Measurements from ENCODE around the gene ITGA3. TPM values are rescaled to one million over a fixed set of nuclear protein-coding genes. Genes with fewer than 3 reads are reported as not detected.
A peak's percentile ranks its signal among the peaks of the same experiment; 100 is the strongest.

The ITGA3 gene
- total RNA-seq, 4 donors from 2014 or later = 38.9 to 96.7 (median 58.6) TPM

GRCh38 chr17:50022463-50023130, 33.3 kb upstream of the ITGA3 start:
- intact Hi-C loops (cut with DNase I) = no loop called here
- DNase-seq (ENCODE audit: extremely low spot score) = no peak
- 68% methylated on average over 6 of the region's 6 CpGs for WGBS
- Histone ChIP-seq H3K4me1 (peaks cover 8 to 13% (median 10%) of the 10 kb centered on the region in 4 donors), H3K27ac (replicated peaks in 1 of 4) (no peak overlapping the region), H3K4me3 (no peak overlapping the region), H3K36me3 (no peaks in the 10 kb centered on the region), H3K9me3 (no peaks in the 10 kb centered on the region), H3K27me3 (no peaks in the 10 kb centered on the region)
- TF ChIP-seq POLR2A (IDR thresholded peaks at IDR 0.05; ENCODE audit: low read depth) (no peak), EP300 (IDR thresholded peaks at IDR 0.05) (no peak), POLR2AphosphoS5 (IDR thresholded peaks at IDR 0.05) (no peak)
- TF ChIP-seq, protein P1, sequence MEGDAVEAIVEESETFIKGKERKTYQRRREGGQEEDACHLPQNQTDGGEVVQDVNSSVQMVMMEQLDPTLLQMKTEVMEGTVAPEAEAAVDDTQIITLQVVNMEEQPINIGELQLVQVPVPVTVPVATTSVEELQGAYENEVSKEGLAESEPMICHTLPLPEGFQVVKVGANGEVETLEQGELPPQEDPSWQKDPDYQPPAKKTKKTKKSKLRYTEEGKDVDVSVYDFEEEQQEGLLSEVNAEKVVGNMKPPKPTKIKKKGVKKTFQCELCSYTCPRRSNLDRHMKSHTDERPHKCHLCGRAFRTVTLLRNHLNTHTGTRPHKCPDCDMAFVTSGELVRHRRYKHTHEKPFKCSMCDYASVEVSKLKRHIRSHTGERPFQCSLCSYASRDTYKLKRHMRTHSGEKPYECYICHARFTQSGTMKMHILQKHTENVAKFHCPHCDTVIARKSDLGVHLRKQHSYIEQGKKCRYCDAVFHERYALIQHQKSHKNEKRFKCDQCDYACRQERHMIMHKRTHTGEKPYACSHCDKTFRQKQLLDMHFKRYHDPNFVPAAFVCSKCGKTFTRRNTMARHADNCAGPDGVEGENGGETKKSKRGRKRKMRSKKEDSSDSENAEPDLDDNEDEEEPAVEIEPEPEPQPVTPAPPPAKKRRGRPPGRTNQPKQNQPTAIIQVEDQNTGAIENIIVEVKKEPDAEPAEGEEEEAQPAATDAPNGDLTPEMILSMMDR (IDR thresholded peaks at IDR 0.05) = no peak

- H3K4me1 ChIP-seq = peaks cover 18 to 20% (median 19%) of the 10 kb centered on the region in 4 donors
- no peaks in the 10 kb centered on the region for H3K27me3 ChIP-seq
- intact Hi-C loops (cut with DNase I) = no loop called here
- no peak overlapping the region for H3K27ac ChIP-seq (replicated peaks in 1 of 4)
- TF ChIP-seq POLR2AphosphoS5 (IDR thresholded peaks at IDR 0.05) = peak in 1 of 2 donors; percentile 17
- TF ChIP-seq, protein P1 (IDR thresholded peaks at IDR 0.05) = no peak
- DNase-seq (ENCODE audit: extremely low spot score) = no peak
- H3K36me3 ChIP-seq = no peaks in the 10 kb centered on the region
- H3K9me3 ChIP-seq = no peaks in the 10 kb centered on the region
- WGBS = 61% methylated on average over 8 of the region's 8 CpGs
- no peak overlapping the region for H3K4me3 ChIP-seq
These were observed 32.4 kb upstream of the ITGA3 start for GRCh38 chr17:50023520-50023919.

DNA sequence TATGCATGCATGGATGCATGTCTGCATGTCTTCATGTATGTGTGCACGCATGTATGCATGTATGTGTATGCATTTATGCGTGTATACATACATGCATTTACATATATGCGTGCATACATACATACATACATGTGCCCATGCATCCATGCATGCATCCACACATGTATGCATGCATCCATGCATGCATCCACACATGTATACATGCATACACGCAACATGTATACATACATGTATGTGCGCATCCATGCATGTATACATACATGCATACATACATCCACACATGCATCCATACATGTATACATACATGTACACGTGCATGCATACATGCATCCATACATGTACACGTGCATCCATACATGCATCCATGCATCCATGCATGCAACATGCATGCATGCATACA, 31.1 kb upstream of the ITGA3 start:
- intact Hi-C loops (cut with DNase I) = no loop called here
- Histone ChIP-seq H3K9me3 (no peaks in the 10 kb centered on the region), H3K4me1 (peaks cover 19 to 22% (median 20%) of the 10 kb centered on the region in 4 donors), H3K4me3 (no peak overlapping the region), H3K36me3 (no peaks in the 10 kb centered on the region), H3K27ac (replicated peaks in 1 of 4) (no peak overlapping the region), H3K27me3 (no peaks in the 10 kb centered on the region)
- DNase-seq (ENCODE audit: extremely low spot score) = no peak
- no peak for TF ChIP-seq EP300 (IDR thresholded peaks at IDR 0.05)
- TF ChIP-seq, protein P1 (IDR thresholded peaks at IDR 0.05) = no peak
- no peak for TF ChIP-seq POLR2A (IDR thresholded peaks at IDR 0.05; ENCODE audit: low read depth)
- TF ChIP-seq POLR2AphosphoS5 (IDR thresholded peaks at IDR 0.05) = peak in 1 of 2 donors; percentile 4
- 42% methylated on average over 7 of the region's 7 CpGs for WGBS

- H3K27me3 ChIP-seq = no peaks in the 10 kb centered on the region
- no peak overlapping the region for H3K4me3 ChIP-seq
- no peak for DNase-seq (ENCODE audit: extremely low spot score)
- H3K9me3 ChIP-seq = no peaks in the 10 kb centered on the region
- peaks cover 19 to 22% (median 20%) of the 10 kb centered on the region in 4 donors for H3K4me1 ChIP-seq
- TF ChIP-seq POLR2AphosphoS5 (IDR thresholded peaks at IDR 0.05) = no peak
- TF ChIP-seq EP300 (IDR thresholded peaks at IDR 0.05) = no peak
- TF ChIP-seq POLR2A (IDR thresholded peaks at IDR 0.05; ENCODE audit: low read depth) = no peak
- TF ChIP-seq, protein P1 (IDR thresholded peaks at IDR 0.05) = no peak
- H3K27ac ChIP-seq (replicated peaks in 1 of 4) = no peak overlapping the region
- H3K36me3 ChIP-seq = no peaks in the 10 kb centered on the region
- WGBS = 70% methylated on average over 7 of the region's 8 CpGs
- intact Hi-C loops (cut with DNase I) = loop anchor here (1.0 kb wide), 1 partner anchor 61 kb away; no protein-coding TSS in a partner anchor
These were observed 29.7 kb upstream of the ITGA3 start for GRCh38 chr17:50026046-50026675.

Measured in esophagus muscularis mucosa (tissue), 4 donors.